Spleen (tissue), 11 donors: ENCODE data around the gene MCUB. TPM values are rescaled to one million over a fixed set of nuclear protein-coding genes. Genes with fewer than 3 reads are reported as not detected.
A peak's percentile ranks its signal among the peaks of the same experiment; 100 is the strongest.

Experiments
- DNase-seq: peaks from one replicate; pipeline ENCODE4 v3.0.0-alpha.2; 2020
- H3K27ac ChIP-seq, 8 donors: fragments of 200-600 bp; sonication (generic) in 7 of 8; 1 replicate in 4 of 8; 2 replicates in 4 of 8; pipeline versions ENCODE4 v1.5.0 to v1.8.0; 2016 to 2021; ENCODE audit warnings: inconsistent platforms in 4 of 8, mild to moderate bottlenecking in 4 of 8, moderate library complexity in 1 of 8
- H3K27me3 ChIP-seq, 7 donors: fragments of 200-600 bp; sonication (generic) in 6 of 7; replicated peaks in 1 of 7; 1 replicate in 4 of 7; 2 replicates in 3 of 7; pipeline versions ENCODE4 v1.5.0 to v1.8.0; 2016 to 2021; ENCODE audit warnings: inconsistent platforms in 3 of 7, mild to moderate bottlenecking in 1 of 7
- H3K36me3 ChIP-seq, 6 donors: fragments of 200-600 bp; sonication (generic) in 5 of 6; 1 replicate in 4 of 6; 2 replicates in 2 of 6; pipeline versions ENCODE4 v1.5.0 to v1.8.0; 2016 to 2021; ENCODE audit warnings: inconsistent platforms in 2 of 6
- H3K4me1 ChIP-seq, 6 donors: fragments of 200-600 bp; sonication (generic) in 5 of 6; 1 replicate in 3 of 6; 2 replicates in 3 of 6; pipeline versions ENCODE4 v1.5.0 to v1.8.0; 2016 to 2021; ENCODE audit warnings: inconsistent platforms in 3 of 6
- H3K4me3 ChIP-seq, 8 donors: fragments of 200-600 bp; sonication (generic) in 7 of 8; 1 replicate in 4 of 8; 2 replicates in 4 of 8; pipeline versions ENCODE4 v1.5.0 to v1.8.0; 2016 to 2021; ENCODE audit warnings: inconsistent platforms in 4 of 8, mild to moderate bottlenecking in 4 of 8, moderate library complexity in 2 of 8
- H3K9me3 ChIP-seq, 8 donors: fragments of 200-600 bp; sonication (generic) in 7 of 8; 1 replicate in 4 of 8; 2 replicates in 4 of 8; pipeline versions ENCODE4 v1.5.0 to v1.8.0; 2016 to 2021; ENCODE audit warnings: inconsistent platforms in 4 of 8
- POLR2A ChIP-seq, 3 donors: fragments of 450-650 bp; IDR thresholded peaks; one replicate each; pipeline ENCODE4 v1.5.1; 2017; ENCODE audit warnings: antibody characterized with exemption in 3 of 3, mild to moderate bottlenecking in 1 of 3
- POLR2AphosphoS5 ChIP-seq, 3 donors: sonication (generic); formaldehyde crosslinking; IDR thresholded peaks; one replicate each; pipeline ENCODE4 v1.5.1; 2017; ENCODE audit warnings: antibody characterized with exemption in 3 of 3
- WGBS, 5 donors: extraction: QIAGEN DNeasy Blood & Tissue Kit in 3 of 5; methylation state at CpG; one replicate each; pipeline versions ENCODE4 v1.1.5 to v1.1.7; 2013 to 2018; 5-methylcytosine and 5-hydroxymethylcytosine counted together
- intact Hi-C: fragments of 100-400 bp; cut with DNase I; formaldehyde crosslinking; loops from one replicate; pipeline ENCODE4 v1.15.0; 2023; ENCODE audit warnings: low total_unique reads
- polyA plus RNA-seq, 3 donors: library from polyadenylated mRNA; stranded (reverse); fragments of 200-250 nt; gene quantifications; one replicate each; pipeline ENCODE4 v1.2.1, GENCODE V29; 2013
- total RNA-seq, 7 donors: library from RNA; depleted of rRNA in 3 of 7; stranded (reverse); fragments of >200 nt in 3 of 7; fragmentation: NEBNext Ultra II Directional in 4 of 7; extraction: Animal tissue kit (Norgen Biotek cat#: 25700) in 4 of 7; gene quantifications; one replicate each; pipeline versions ENCODE4 v1.1.0 to v1.2.1, GENCODE V29; 2016 to 2021
- TF ChIP-seq, protein P1 (sequence below), 11 experiments: fragments of 200-600 bp in 7 of 11; fragments of 450-650 bp in 4 of 11; sonication (generic) in 4 of 11; IDR thresholded peaks in 8 of 11; conservative IDR thresholded peaks in 3 of 11; 1 replicate in 7 of 11; 2 replicates in 4 of 11; pipeline versions ENCODE4 v1.4.0 to v1.8.0; 2016 to 2021; ENCODE audit warnings: antibody characterized with exemption in 11 of 11, inconsistent platforms in 4 of 11, mild to moderate bottlenecking in 1 of 11
- donor health status: healthy with polysubstance abuse.
- donor health status: DM: no; HTN: no; CAD: no; lungs with moderate emphysema.
- donor health status: DM: no; HTN: no; CAD: no.
- donor health status: Bipolar disorder and iron deficiency.
- donor health status: healthy.
- donor health status: DM: no; HTN: no; CAD: no.
- donor health status: DM: yes; HTN: yes; CAD: no.

Gene MCUB
- total and polyA plus RNA-seq, 10 donors: 17.0 to 65.5 (median 29.1) TPM

- intact Hi-C loops: no loop called here
- peak overlapping the region; percentile 65 to 92 (median 86) for H3K4me3 ChIP-seq
- peak; percentile 87 for DNase-seq
- peaks cover 9 to 58% (median 29%) of the 10 kb centered on the region in 6 donors for H3K4me1 ChIP-seq
- 0 to 4% (median 2%) methylated on average over 25 to 27 of the region's 27 CpGs for WGBS, 5 donors
- no peaks in the 10 kb centered on the region for H3K36me3 ChIP-seq
- H3K9me3 ChIP-seq: peaks cover 0 to 13% (median 5%) of the 10 kb centered on the region in 8 donors
- TF ChIP-seq POLR2A (IDR thresholded peaks at IDR 0.05): no peak
- TF ChIP-seq, protein P1, sequence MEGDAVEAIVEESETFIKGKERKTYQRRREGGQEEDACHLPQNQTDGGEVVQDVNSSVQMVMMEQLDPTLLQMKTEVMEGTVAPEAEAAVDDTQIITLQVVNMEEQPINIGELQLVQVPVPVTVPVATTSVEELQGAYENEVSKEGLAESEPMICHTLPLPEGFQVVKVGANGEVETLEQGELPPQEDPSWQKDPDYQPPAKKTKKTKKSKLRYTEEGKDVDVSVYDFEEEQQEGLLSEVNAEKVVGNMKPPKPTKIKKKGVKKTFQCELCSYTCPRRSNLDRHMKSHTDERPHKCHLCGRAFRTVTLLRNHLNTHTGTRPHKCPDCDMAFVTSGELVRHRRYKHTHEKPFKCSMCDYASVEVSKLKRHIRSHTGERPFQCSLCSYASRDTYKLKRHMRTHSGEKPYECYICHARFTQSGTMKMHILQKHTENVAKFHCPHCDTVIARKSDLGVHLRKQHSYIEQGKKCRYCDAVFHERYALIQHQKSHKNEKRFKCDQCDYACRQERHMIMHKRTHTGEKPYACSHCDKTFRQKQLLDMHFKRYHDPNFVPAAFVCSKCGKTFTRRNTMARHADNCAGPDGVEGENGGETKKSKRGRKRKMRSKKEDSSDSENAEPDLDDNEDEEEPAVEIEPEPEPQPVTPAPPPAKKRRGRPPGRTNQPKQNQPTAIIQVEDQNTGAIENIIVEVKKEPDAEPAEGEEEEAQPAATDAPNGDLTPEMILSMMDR (IDR thresholded peaks at IDR 0.05 in 8 of 11, conservative IDR thresholded peaks at IDR 0.05 in 3 of 11): no peak
- TF ChIP-seq POLR2AphosphoS5 (IDR thresholded peaks at IDR 0.05): no peak
- H3K27ac ChIP-seq: peak overlapping the region; percentile 88 to 95 (median 94)
- H3K27me3 ChIP-seq: peaks cover 0 to 14% (median 0%) of the 10 kb centered on the region in 7 donors
Measured at GRCh38 chr4:109559625-109559982, 442 bp upstream of the MCUB start.

DNA sequence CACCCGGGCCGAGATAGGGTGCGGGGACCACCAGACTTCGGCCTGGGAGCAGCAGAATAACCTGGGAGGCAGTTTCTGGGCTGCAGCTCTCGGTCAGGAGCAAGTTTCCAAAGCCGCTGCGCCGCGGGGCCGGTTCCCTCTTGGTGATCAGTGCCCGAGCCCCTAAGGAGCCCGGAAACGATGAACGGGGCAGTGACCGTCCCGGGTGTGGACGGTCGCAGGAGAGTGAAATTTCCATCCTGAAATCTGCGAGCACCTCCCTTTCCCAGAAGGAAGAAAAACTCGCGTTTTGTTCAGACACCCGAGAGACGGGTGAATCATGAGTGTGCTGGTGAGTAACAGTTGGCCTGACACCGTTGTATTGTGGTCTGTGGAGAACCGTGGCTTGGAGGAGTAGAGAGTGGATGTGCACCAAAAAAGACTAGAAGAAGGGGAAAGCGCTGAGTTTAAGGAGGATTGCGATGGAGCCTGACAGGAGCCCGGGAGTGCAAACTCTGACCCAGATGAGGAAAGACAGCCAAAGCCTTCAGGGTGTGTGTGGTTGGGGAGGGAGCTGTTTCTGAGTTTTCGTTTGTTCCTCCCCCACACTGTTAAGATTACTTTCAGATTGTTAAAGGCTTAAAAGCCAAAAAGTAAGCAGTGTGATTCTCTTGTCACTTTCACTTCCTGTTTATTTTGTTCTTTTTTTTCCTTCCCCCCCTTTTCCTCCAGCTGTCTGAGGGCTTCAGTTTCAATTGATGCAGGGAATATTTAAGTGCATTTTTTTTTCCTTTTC is 828 bp downstream of the MCUB start:
- peaks cover 9 to 63% (median 30%) of the 10 kb centered on the region in 6 donors for H3K4me1 ChIP-seq
- intact Hi-C loops: loop anchor here (10.0 kb wide), 1 partner anchor 144 kb away; the partner anchor contains the start of gene CASP6
- 0 to 1% (median 0%) methylated on average over 27 to 29 of the region's 29 CpGs for WGBS, 5 donors
- H3K27ac ChIP-seq: peak overlapping the region; percentile 88 to 95 (median 94)
- H3K9me3 ChIP-seq: peaks cover 0 to 13% (median 5%) of the 10 kb centered on the region in 8 donors
- H3K27me3 ChIP-seq: peaks cover 0 to 14% (median 0%) of the 10 kb centered on the region in 7 donors
- H3K36me3 ChIP-seq: no peaks in the 10 kb centered on the region
- peak overlapping the region; percentile 65 to 92 (median 86) for H3K4me3 ChIP-seq
- TF ChIP-seq, protein P1 (IDR thresholded peaks at IDR 0.05 in 8 of 11, conservative IDR thresholded peaks at IDR 0.05 in 3 of 11): no peak
- TF ChIP-seq POLR2AphosphoS5 (IDR thresholded peaks at IDR 0.05) (peak in 2 of 3 donors; percentile 26 to 58), POLR2A (IDR thresholded peaks at IDR 0.05) (peak in 1 of 3 donors; percentile 60)
- no peak for DNase-seq

- peaks cover 0 to 14% (median 0%) of the 10 kb centered on the region in 7 donors for H3K27me3 ChIP-seq
- no peak for DNase-seq
- peaks cover 9 to 71% (median 30%) of the 10 kb centered on the region in 6 donors for H3K4me1 ChIP-seq
- WGBS, 5 donors: 84 to 94% (median 87%) methylated on average over 6 of the region's 6 CpGs
- no peak for TF ChIP-seq POLR2AphosphoS5 (IDR thresholded peaks at IDR 0.05)
- no peak for TF ChIP-seq POLR2A (IDR thresholded peaks at IDR 0.05)
- TF ChIP-seq, protein P1 (IDR thresholded peaks at IDR 0.05 in 8 of 11, conservative IDR thresholded peaks at IDR 0.05 in 3 of 11): no peak
- intact Hi-C loops: loop anchor here (10.0 kb wide), 1 partner anchor 142 kb away; the partner anchor contains the start of gene CASP6
- H3K27ac ChIP-seq: no peak overlapping the region
- no peaks in the 10 kb centered on the region for H3K36me3 ChIP-seq
- peaks cover 0 to 8% (median 3%) of the 10 kb centered on the region in 8 donors for H3K9me3 ChIP-seq
- no peak overlapping the region for H3K4me3 ChIP-seq
Measured at GRCh38 chr4:109562457-109563239, 2.6 kb downstream of the MCUB start.
